CD4-positive, alpha-beta T cell (primary cell): Measurements from ENCODE around the gene FBXW11. TPM values are rescaled to one million over a fixed set of nuclear protein-coding genes. Genes with fewer than 3 reads are reported as not detected.

Source experiments
- ATAC-seq: fragments of 200-7000 bp; cut with Tn5 transposase; one replicate; pipeline ENCODE4 v1.10.0; 2022; ENCODE audit warnings: mild to moderate bottlenecking; ENCODE audit not compliant: poor library complexity
- CTCF ChIA-PET: fragments of 350-600 bp; sonication (Branson Sonifier 250); formaldehyde crosslinking; loops from one replicate; lab custom pipeline; 2021; ENCODE audit warnings: antibody characterized with exemption, inconsistent platforms; lab: Charles Lee
- POLR2A ChIA-PET: fragments of 350-600 bp; sonication (Branson Sonifier 250); formaldehyde crosslinking; loops from one replicate; lab custom pipeline; 2021; ENCODE audit warnings: antibody characterized with exemption, inconsistent platforms; lab: Charles Lee
- DNase-seq, 14 experiments: peaks; one replicate each; pipeline ENCODE4 v3.0.0-alpha.2; 2013 to 2020; ENCODE audit warnings: mixed read lengths in 2 of 14
- H3K27ac ChIP-seq, 2 donors: one replicate each; pipeline versions ENCODE4 v1.5.1 to v1.7.0; 2013; ENCODE audit warnings: low read length in 2 of 2, low read depth in 1 of 2, mild to moderate bottlenecking in 1 of 2
- H3K27me3 ChIP-seq, 2 experiments: 1 replicate in 1 of 2; 2 replicates in 1 of 2; pipeline versions ENCODE4 v1.6.1 to v1.7.0; 2013; ENCODE audit warnings: low read length in 2 of 2, control low read depth in 1 of 2, mild to moderate bottlenecking in 1 of 2, moderate library complexity in 1 of 2; ENCODE audit not compliant: insufficient read depth in 2 of 2, control insufficient read depth in 1 of 2
- H3K36me3 ChIP-seq: one replicate; pipeline ENCODE4 v1.6.1; 2013; ENCODE audit warnings: low read length, control low read depth; ENCODE audit not compliant: insufficient read depth
- H3K4me1 ChIP-seq: one replicate; pipeline ENCODE4 v1.6.1; 2013; ENCODE audit warnings: low read length, control low read depth; ENCODE audit not compliant: insufficient read depth
- H3K4me3 ChIP-seq: one replicate; pipeline ENCODE4 v1.5.1; 2013; ENCODE audit warnings: mild to moderate bottlenecking, low read length, moderate library complexity
- H3K9me3 ChIP-seq, 2 experiments: 1 replicate in 1 of 2; 2 replicates in 1 of 2; pipeline versions ENCODE4 v1.6.1 to v1.7.0; 2013; ENCODE audit warnings: low read length in 2 of 2, mild to moderate bottlenecking in 2 of 2, control low read depth in 1 of 2, moderate library complexity in 1 of 2; ENCODE audit not compliant: control insufficient read depth in 1 of 2, insufficient read depth in 1 of 2
- H3K27ac Mint-ChIP-seq: one replicate; pipeline ENCODE4 v1.8.0; 2020; ENCODE audit warnings: mixed read lengths
- H3K27me3 Mint-ChIP-seq: one replicate; pipeline ENCODE4 v1.8.0; 2021; ENCODE audit warnings: mixed read lengths
- H3K36me3 Mint-ChIP-seq: one replicate; pipeline ENCODE4 v1.8.0; 2021; ENCODE audit warnings: low read depth, mixed read lengths
- H3K4me1 Mint-ChIP-seq: one replicate; pipeline ENCODE4 v1.8.0; 2021; ENCODE audit warnings: low read depth, mixed read lengths
- H3K4me3 Mint-ChIP-seq: one replicate; pipeline ENCODE4 v1.8.0; 2020; ENCODE audit warnings: mild to moderate bottlenecking, mixed read lengths
- H3K9me3 Mint-ChIP-seq: one replicate; pipeline ENCODE4 v1.8.0; 2020; ENCODE audit warnings: mixed read lengths
- CTCF ChIP-seq: fragments of 200-600 bp; IDR thresholded peaks from one replicate; pipeline ENCODE4 v1.8.0; 2022; ENCODE audit warnings: antibody characterized with exemption, mild to moderate bottlenecking
- intact Hi-C, 2 experiments: fragments of 100-400 bp; cut with DNase I in 1 of 2; cut with micrococcal nuclease in 1 of 2; formaldehyde crosslinking; loops; one replicate each; pipeline versions ENCODE4 v1.15.1 to v1.9.0; 2023 to 2025; cut with DNase I, micrococcal nuclease
- total RNA-seq, 174 experiments: library from RNA in 2 of 174; stranded (reverse) in 2 of 174; gene quantifications; one replicate each; pipeline ENCODE4 v1.2.3 and lab custom pipeline; 2021 to 2026

FBXW11 gene
- total RNA-seq, 2 experiments from 2014 or later: 20.9 to 24.0 TPM

GRCh38 chr5:171867786-171868185 lies 138.7 kb downstream of the FBXW11 start:
- intact Hi-C loops: no loop called here
- Mint-ChIP-seq H3K27ac (no peak overlapping the region), H3K27me3 (no peaks in the 10 kb centered on the region), H3K4me3 (no peak overlapping the region), H3K4me1 (no peaks in the 10 kb centered on the region), H3K36me3 (peaks cover 98% of the 10 kb centered on the region), H3K9me3 (no peaks in the 10 kb centered on the region)
- CTCF ChIA-PET: no interaction called here
- no peak overlapping the region for H3K4me3 ChIP-seq
- ATAC-seq (no peak), DNase-seq (no peak)
- POLR2A ChIA-PET: no interaction called here
- H3K27ac ChIP-seq: no peak overlapping the region
- no peaks in the 10 kb centered on the region for H3K27me3 ChIP-seq
- no peak for TF ChIP-seq CTCF
- H3K36me3 ChIP-seq: peaks cover 62% of the 10 kb centered on the region
- no peaks in the 10 kb centered on the region for H3K4me1 ChIP-seq
- no peaks in the 10 kb centered on the region for H3K9me3 ChIP-seq

- no peak overlapping the region for H3K4me3 Mint-ChIP-seq
- no peaks in the 10 kb centered on the region for H3K27me3 Mint-ChIP-seq
- no peak overlapping the region for H3K27ac ChIP-seq
- intact Hi-C loops: no loop called here
- no peak for DNase-seq
- no peaks in the 10 kb centered on the region for H3K4me1 Mint-ChIP-seq
- POLR2A ChIA-PET: no interaction called here
- no peak overlapping the region for H3K4me3 ChIP-seq
- no peaks in the 10 kb centered on the region for H3K4me1 ChIP-seq
- TF ChIP-seq CTCF: no peak
- no peak for ATAC-seq
- no peak overlapping the region for H3K27ac Mint-ChIP-seq
- H3K36me3 ChIP-seq: peaks cover 50% of the 10 kb centered on the region
- no peaks in the 10 kb centered on the region for H3K27me3 ChIP-seq
- CTCF ChIA-PET: no interaction called here
- H3K9me3 Mint-ChIP-seq: no peaks in the 10 kb centered on the region
- no peaks in the 10 kb centered on the region for H3K9me3 ChIP-seq
- peaks cover 85% of the 10 kb centered on the region for H3K36me3 Mint-ChIP-seq
Measured at GRCh38 chr5:171865471-171865870, 141.0 kb downstream of the FBXW11 start.

GRCh38 chr5:171863935-171864334 lies 142.5 kb downstream of the FBXW11 start:
- H3K36me3 ChIP-seq: peaks cover 38% of the 10 kb centered on the region
- no peak overlapping the region for H3K27ac Mint-ChIP-seq
- H3K4me1 ChIP-seq: no peaks in the 10 kb centered on the region
- CTCF ChIA-PET: interaction anchor here (1.0 kb wide), 1 partner anchor 9 kb away, joined by 3 read pairs; no protein-coding TSS in a partner anchor
- H3K9me3 ChIP-seq: no peaks in the 10 kb centered on the region
- no peaks in the 10 kb centered on the region for H3K27me3 ChIP-seq
- intact Hi-C loops: no loop called here
- no peaks in the 10 kb centered on the region for H3K27me3 Mint-ChIP-seq
- POLR2A ChIA-PET: no interaction called here
- H3K4me1 Mint-ChIP-seq: no peaks in the 10 kb centered on the region
- no peak overlapping the region for H3K4me3 ChIP-seq
- no peaks in the 10 kb centered on the region for H3K9me3 Mint-ChIP-seq
- no peak for ATAC-seq
- no peak for TF ChIP-seq CTCF
- DNase-seq: no peak
- H3K4me3 Mint-ChIP-seq: no peak overlapping the region
- peaks cover 76% of the 10 kb centered on the region for H3K36me3 Mint-ChIP-seq
- no peak overlapping the region for H3K27ac ChIP-seq
